ENCODE measurements around the gene LTBP3. TPM values are rescaled to one million over a fixed set of nuclear protein-coding genes. Genes with fewer than 3 reads are reported as not detected.
A peak's percentile ranks its signal among the peaks of the same experiment; 100 is the strongest.

Gene LTBP3
- total and polyA plus RNA-seq, 2 of the 13 experiments (the other 11 are each of a cell fraction or from before 2014, with no cell fraction given) = 12.2 to 68.1 TPM

GRCh38 chr11:65574109-65574810, 16.1 kb upstream of the LTBP3 start:
- in situ Hi-C loops (cut with HindIII; ENCODE audit: extremely low pct_ligation_motif_present, low pct_unique_long_range_greater_than_20kb) (no loop called here), intact Hi-C loops (cut with micrococcal nuclease; ENCODE audit: unreplicated experiment) (no loop called here)
- Histone ChIP-seq H3K4me1 (ENCODE audit: insufficient read depth, low read length) (peaks cover 57% of the 10 kb centered on the region), H3K9ac (ENCODE audit: insufficient read depth, low read depth, low read length) (peak overlapping the region; percentile 59; the same call in 1 of the 2 replicates), H4K20me1 (ENCODE audit: insufficient read depth, low read length) (no peaks in the 10 kb centered on the region; the same call in 1 of the 2 replicates), H3K79me2 (ENCODE audit: insufficient read depth, low read length) (peaks cover 19% of the 10 kb centered on the region), H3K36me3 (replicated peaks in 1 of 2; ENCODE audit: control insufficient read depth in 1 of 2, insufficient read depth in 2 of 2, low read length in 2 of 2) (peaks cover 3 to 5% of the 10 kb centered on the region in 2 experiments; a peak in 2 of 5 replicates), H3K27me3 (ENCODE audit: control insufficient read depth in 1 of 2, insufficient read depth in 2 of 2, low read length in 2 of 2) (no peaks in the 10 kb centered on the region; a peak in 1 of 5 replicates), H3K4me3 (replicated peaks in 1 of 3; ENCODE audit: insufficient read depth in 1 of 3, low read depth in 2 of 3, low read length in 3 of 3) (peak overlapping the region; percentile 61 to 77 (median 73); a peak in 5 of 6 replicates), H3K27ac (ENCODE audit: extremely low read length, insufficient read depth, low read length) (no peak overlapping the region), H3K4me2 (ENCODE audit: low read depth, low read length) (peak overlapping the region; percentile 95), H2AFZ (ENCODE audit: low read length) (no peak overlapping the region), H3K9me3 (ENCODE audit: low read length) (no peaks in the 10 kb centered on the region)
- FAIRE-seq = no peak
- ChIA-PET POLR2A (no interaction called here), CTCF (ENCODE audit: low intra/inter-chr PET ratio, low total read pairs) (interaction anchor here (1.8 kb wide), 1 partner anchor 14 kb away, joined by 16 read pairs; no protein-coding TSS in a partner anchor)
- 0% methylated on average over 16 of the region's 67 CpGs for WGBS (ENCODE audit: low lambda C conversion rate)
- peak; percentile 47 for ATAC-seq
- no TSS peak for BruUV-seq (replicated peaks)
- peak; percentile 70 for DNase-seq (ENCODE audit: low spot score)
- no peak for TF ChIP-seq ZNF414 (CRISPR knock-in tag; IDR thresholded peaks at IDR 0.05)
- TF ChIP-seq NR2F2 (IDR thresholded peaks at IDR 0.05; ENCODE audit: borderline replicate concordance, low read depth) = 0 out of 2 replicates have a peak, but pooled peaks have one; percentile 26
- peak; percentile 65 for TF ChIP-seq GATAD1 (CRISPR knock-in tag; IDR thresholded peaks at IDR 0.05)
- 0 out of 2 replicates have a peak, but pooled peaks have one; percentile 22 for TF ChIP-seq NFKB2 (CRISPR knock-in tag; IDR thresholded peaks at IDR 0.05; ENCODE audit: borderline replicate concordance)
- peak; percentile 33; the same call in 1 of the 2 replicates for TF ChIP-seq TFE3 (CRISPR knock-in tag; IDR thresholded peaks at IDR 0.05)
- TF ChIP-seq SMAD1 (CRISPR knock-in tag; IDR thresholded peaks at IDR 0.05; ENCODE audit: borderline replicate concordance, low read depth) = no peak
- peak; percentile 83 for TF ChIP-seq CTCF (CRISPR knock-in tag; IDR thresholded peaks at IDR 0.05)
- peak; percentile 82 for TF ChIP-seq HNRNPK (IDR thresholded peaks at IDR 0.05; ENCODE audit: low read depth, low read length, poor library complexity, severe bottlenecking)
- no peak for TF ChIP-seq ZSCAN21 (CRISPR knock-in tag; IDR thresholded peaks at IDR 0.05; ENCODE audit: borderline replicate concordance)
- TF ChIP-seq ZNF607 (CRISPR knock-in tag; IDR thresholded peaks at IDR 0.05; ENCODE audit: borderline replicate concordance) = no peak
- peak; percentile 69 for TF ChIP-seq ZNF574 (CRISPR knock-in tag; IDR thresholded peaks at IDR 0.05)
- no peak for TF ChIP-seq NR1H2 (CRISPR knock-in tag; IDR thresholded peaks at IDR 0.05; ENCODE audit: borderline replicate concordance, low read depth)
- TF ChIP-seq NBN (conservative IDR thresholded peaks at IDR 0.05) = no peak
- 0 out of 2 replicates have a peak, but pooled peaks have one; percentile 14 for TF ChIP-seq ZNF629 (CRISPR knock-in tag; conservative IDR thresholded peaks at IDR 0.05)
- peak; percentile 12; the same call in 1 of the 3 replicates for TF ChIP-seq MXI1 (IDR thresholded peaks at IDR 0.05; ENCODE audit: borderline replicate concordance, low read depth, low read length)
- peak; percentile 51 for TF ChIP-seq SKI (IDR thresholded peaks at IDR 0.05; ENCODE audit: partially characterized antibody)
- TF ChIP-seq HDAC2 (CRISPR knock-in tag; IDR thresholded peaks at IDR 0.05) = peak; percentile 28; the same call in 1 of the 2 replicates
